ENCODE measurements around the gene CAMTA1. TPM values are rescaled to one million over a fixed set of nuclear protein-coding genes. Genes with fewer than 3 reads are reported as not detected.

The CAMTA1 gene
- total RNA-seq, 2 experiments from 2014 or later: 43.9 to 73.3 TPM

DNA sequence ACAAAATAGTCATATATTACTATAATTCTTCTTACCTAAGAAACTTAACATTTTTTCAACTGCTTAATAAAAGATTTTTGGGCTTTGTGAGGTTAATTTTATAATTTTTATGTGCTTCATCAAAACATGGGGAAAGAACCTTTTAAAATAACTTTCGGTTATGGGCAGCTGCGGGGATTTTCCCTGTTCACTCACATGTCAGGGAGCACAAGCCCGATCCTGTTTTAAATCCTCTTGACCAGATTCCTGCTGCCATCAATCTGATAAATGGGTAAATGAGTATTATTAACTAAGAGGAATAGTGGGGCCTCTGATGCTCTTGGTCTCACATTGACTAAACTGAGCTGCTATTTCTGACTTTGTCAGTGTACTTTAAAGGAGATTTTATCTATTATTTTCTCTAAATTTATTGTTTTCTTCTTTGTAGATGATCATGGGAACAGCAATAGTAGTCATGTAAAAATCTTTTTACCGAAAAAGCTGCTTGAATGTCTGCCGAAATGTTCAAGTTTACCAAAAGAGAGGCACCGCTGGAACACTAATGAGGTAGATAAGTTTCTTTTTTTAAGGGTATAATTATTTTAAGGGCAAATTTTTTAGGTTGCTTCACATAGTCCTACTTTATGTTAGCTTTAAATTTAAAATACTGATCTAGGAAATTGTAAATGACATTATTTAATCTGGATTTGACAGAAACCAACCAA, 39.6 kb downstream of the CAMTA1 start:
- ChIA-PET CTCF (ENCODE audit: unreplicated experiment) (no interaction called here), POLR2A (no interaction called here)
- H4K20me1 ChIP-seq (ENCODE audit: insufficient read depth, low read length): peaks cover 15% of the 10 kb centered on the region; the same call in 1 of the 2 replicates
- BruUV-seq (replicated peaks): no TSS peak
- H3K9me3 ChIP-seq (ENCODE audit: low read length): no peaks in the 10 kb centered on the region
- no peak for TF ChIP-seq EZH2phosphoT487 (IDR thresholded peaks at IDR 0.05; ENCODE audit: borderline replicate concordance, low read depth, low read length)
- TF ChIP-seq, protein P1, sequence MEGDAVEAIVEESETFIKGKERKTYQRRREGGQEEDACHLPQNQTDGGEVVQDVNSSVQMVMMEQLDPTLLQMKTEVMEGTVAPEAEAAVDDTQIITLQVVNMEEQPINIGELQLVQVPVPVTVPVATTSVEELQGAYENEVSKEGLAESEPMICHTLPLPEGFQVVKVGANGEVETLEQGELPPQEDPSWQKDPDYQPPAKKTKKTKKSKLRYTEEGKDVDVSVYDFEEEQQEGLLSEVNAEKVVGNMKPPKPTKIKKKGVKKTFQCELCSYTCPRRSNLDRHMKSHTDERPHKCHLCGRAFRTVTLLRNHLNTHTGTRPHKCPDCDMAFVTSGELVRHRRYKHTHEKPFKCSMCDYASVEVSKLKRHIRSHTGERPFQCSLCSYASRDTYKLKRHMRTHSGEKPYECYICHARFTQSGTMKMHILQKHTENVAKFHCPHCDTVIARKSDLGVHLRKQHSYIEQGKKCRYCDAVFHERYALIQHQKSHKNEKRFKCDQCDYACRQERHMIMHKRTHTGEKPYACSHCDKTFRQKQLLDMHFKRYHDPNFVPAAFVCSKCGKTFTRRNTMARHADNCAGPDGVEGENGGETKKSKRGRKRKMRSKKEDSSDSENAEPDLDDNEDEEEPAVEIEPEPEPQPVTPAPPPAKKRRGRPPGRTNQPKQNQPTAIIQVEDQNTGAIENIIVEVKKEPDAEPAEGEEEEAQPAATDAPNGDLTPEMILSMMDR (conservative IDR thresholded peaks at IDR 0.05; ENCODE audit: low read length): no peak
- H3K4me2 ChIP-seq (ENCODE audit: low read length): no peak overlapping the region
- H3K79me2 ChIP-seq (ENCODE audit: insufficient read depth, low read depth, low read length): peaks cover 4% of the 10 kb centered on the region; the same call in 1 of the 2 replicates
- no peak for DNase-seq (ENCODE audit: low spot score)
- H3K27ac ChIP-seq (ENCODE audit: low read depth, low read length, poor library complexity, severe bottlenecking): no peak overlapping the region
- no peak overlapping the region for H2AFZ ChIP-seq (ENCODE audit: low read length)
- H3K9me2 ChIP-seq (ENCODE audit: insufficient read depth, low read length): no peaks in the 10 kb centered on the region
- peaks cover 25% of the 10 kb centered on the region; the same call in 1 of the 2 replicates for H3K36me3 ChIP-seq (ENCODE audit: insufficient read depth, low read length)
- peaks cover 11% of the 10 kb centered on the region for H3K4me1 ChIP-seq (ENCODE audit: insufficient read depth, low read length, poor library complexity, severe bottlenecking)
- intact Hi-C loops (cut with micrococcal nuclease; ENCODE audit: unreplicated experiment): no loop called here
- no peak overlapping the region for H3K4me3 ChIP-seq (ENCODE audit: low read depth, low read length, poor library complexity, severe bottlenecking)

GRCh38 chr1:6825828-6826227, 40.6 kb downstream of the CAMTA1 start:
- peaks cover 2% of the 10 kb centered on the region for H3K4me1 ChIP-seq (ENCODE audit: insufficient read depth, low read length, poor library complexity, severe bottlenecking)
- intact Hi-C loops (cut with micrococcal nuclease; ENCODE audit: unreplicated experiment): no loop called here
- no TSS peak for BruUV-seq (replicated peaks)
- H3K27ac ChIP-seq (ENCODE audit: low read depth, low read length, poor library complexity, severe bottlenecking): no peak overlapping the region
- H3K36me3 ChIP-seq (ENCODE audit: insufficient read depth, low read length): peaks cover 25% of the 10 kb centered on the region; the same call in 1 of the 2 replicates
- no peaks in the 10 kb centered on the region for H3K9me2 ChIP-seq (ENCODE audit: insufficient read depth, low read length)
- CTCF ChIA-PET (ENCODE audit: unreplicated experiment): no interaction called here
- no peak overlapping the region for H3K4me2 ChIP-seq (ENCODE audit: low read length)
- no peaks in the 10 kb centered on the region for H3K9me3 ChIP-seq (ENCODE audit: low read length)
- H3K4me3 ChIP-seq (ENCODE audit: low read depth, low read length, poor library complexity, severe bottlenecking): no peak overlapping the region
- no peak overlapping the region for H2AFZ ChIP-seq (ENCODE audit: low read length)
- no peak for TF ChIP-seq EZH2phosphoT487 (IDR thresholded peaks at IDR 0.05; ENCODE audit: borderline replicate concordance, low read depth, low read length)
- TF ChIP-seq, protein P1 (conservative IDR thresholded peaks at IDR 0.05; ENCODE audit: low read length): no peak
- no peak for DNase-seq (ENCODE audit: low spot score)
- H3K79me2 ChIP-seq (ENCODE audit: insufficient read depth, low read depth, low read length): peaks cover 4% of the 10 kb centered on the region; the same call in 1 of the 2 replicates
- H4K20me1 ChIP-seq (ENCODE audit: insufficient read depth, low read length): peaks cover 11% of the 10 kb centered on the region; the same call in 1 of the 2 replicates
- POLR2A ChIA-PET: no interaction called here

GRCh38 chr1:6827079-6827478, 41.8 kb downstream of the CAMTA1 start:
- TF ChIP-seq EZH2phosphoT487 (IDR thresholded peaks at IDR 0.05; ENCODE audit: borderline replicate concordance, low read depth, low read length): no peak
- TF ChIP-seq, protein P1 (conservative IDR thresholded peaks at IDR 0.05; ENCODE audit: low read length): no peak

More at GRCh38 chr1:6827079-6827478, 41.8 kb downstream of the CAMTA1 start:
- Histone ChIP-seq H3K27ac (ENCODE audit: low read depth, low read length, poor library complexity, severe bottlenecking) (no peak overlapping the region), H3K9me3 (ENCODE audit: low read length) (no peaks in the 10 kb centered on the region), H3K4me2 (ENCODE audit: low read length) (no peak overlapping the region), H4K20me1 (ENCODE audit: insufficient read depth, low read length) (0 out of 2 replicates have a peak, but pooled peaks cover 4% of the 10 kb centered on the region), H3K79me2 (ENCODE audit: insufficient read depth, low read depth, low read length) (peaks cover 4% of the 10 kb centered on the region; the same call in 1 of the 2 replicates), H3K4me3 (ENCODE audit: low read depth, low read length, poor library complexity, severe bottlenecking) (no peak overlapping the region), H3K9me2 (ENCODE audit: insufficient read depth, low read length) (no peaks in the 10 kb centered on the region), H3K4me1 (ENCODE audit: insufficient read depth, low read length, poor library complexity, severe bottlenecking) (no peaks in the 10 kb centered on the region), H2AFZ (ENCODE audit: low read length) (no peak overlapping the region), H3K36me3 (ENCODE audit: insufficient read depth, low read length) (peaks cover 25% of the 10 kb centered on the region; the same call in 1 of the 2 replicates)
- intact Hi-C loops (cut with micrococcal nuclease; ENCODE audit: unreplicated experiment): no loop called here
- ChIA-PET POLR2A (interaction anchor here (1.1 kb wide), 1 partner anchor 16 kb away, joined by 4 read pairs; no protein-coding TSS in a partner anchor), CTCF (ENCODE audit: unreplicated experiment) (no interaction called here)
- no TSS peak for BruUV-seq (replicated peaks)
- DNase-seq (ENCODE audit: low spot score): no peak
